ENCODE results near the gene UFSP1. TPM values are rescaled to one million over a fixed set of nuclear protein-coding genes. Genes with fewer than 3 reads are reported as not detected.

Gene UFSP1
- total RNA-seq, 1 experiment from 2014 or later = 4.8 TPM

DNA sequence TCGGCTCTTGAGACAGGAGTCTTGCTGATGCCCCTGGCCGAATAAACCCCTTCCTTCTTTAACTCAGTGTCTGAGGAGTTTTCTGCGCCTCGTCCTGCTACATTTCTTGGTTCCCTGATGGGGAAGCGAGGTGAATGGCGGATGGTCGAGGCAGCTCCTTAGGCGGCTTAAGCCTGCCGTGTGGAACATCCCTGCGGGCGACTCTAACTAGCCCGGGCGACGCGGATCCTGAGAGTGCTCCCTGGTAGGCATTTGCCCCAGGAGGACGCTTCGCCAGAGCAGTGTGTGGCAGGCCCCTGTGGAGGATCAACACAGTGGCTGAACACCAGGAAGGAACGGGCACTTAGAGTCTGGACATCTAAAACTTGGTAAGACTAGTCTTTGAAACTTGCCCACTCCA lies 50.2 kb downstream of the UFSP1 start:
- CTCF ChIA-PET = no interaction called here
- Mint-ChIP-seq H3K27me3 (ENCODE audit: low read depth) (no peaks in the 10 kb centered on the region), H3K4me1 (peaks cover 44% of the 10 kb centered on the region), H3K36me3 (peaks cover under 1% of the 10 kb centered on the region; the same call in 1 of the 2 replicates), H3K4me3 (no peak overlapping the region), H3K27ac (0 out of 2 replicates have a peak overlapping the region, but pooled peaks have one; percentile 52), H3K9me3 (no peaks in the 10 kb centered on the region)
- no peak for DNase-seq (ENCODE audit: low spot score)
- no peak for TF ChIP-seq EMX1 (CRISPR knock-in tag; IDR thresholded peaks at IDR 0.05)
- TF ChIP-seq, protein P1, sequence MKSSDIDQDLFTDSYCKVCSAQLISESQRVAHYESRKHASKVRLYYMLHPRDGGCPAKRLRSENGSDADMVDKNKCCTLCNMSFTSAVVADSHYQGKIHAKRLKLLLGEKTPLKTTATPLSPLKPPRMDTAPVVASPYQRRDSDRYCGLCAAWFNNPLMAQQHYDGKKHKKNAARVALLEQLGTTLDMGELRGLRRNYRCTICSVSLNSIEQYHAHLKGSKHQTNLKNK (CRISPR knock-in tag; IDR thresholded peaks at IDR 0.05) = no peak
- TF ChIP-seq, protein P2, sequence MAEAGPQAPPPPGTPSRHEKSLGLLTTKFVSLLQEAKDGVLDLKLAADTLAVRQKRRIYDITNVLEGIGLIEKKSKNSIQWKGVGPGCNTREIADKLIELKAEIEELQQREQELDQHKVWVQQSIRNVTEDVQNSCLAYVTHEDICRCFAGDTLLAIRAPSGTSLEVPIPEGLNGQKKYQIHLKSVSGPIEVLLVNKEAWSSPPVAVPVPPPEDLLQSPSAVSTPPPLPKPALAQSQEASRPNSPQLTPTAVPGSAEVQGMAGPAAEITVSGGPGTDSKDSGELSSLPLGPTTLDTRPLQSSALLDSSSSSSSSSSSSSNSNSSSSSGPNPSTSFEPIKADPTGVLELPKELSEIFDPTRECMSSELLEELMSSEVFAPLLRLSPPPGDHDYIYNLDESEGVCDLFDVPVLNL (CRISPR knock-in tag; IDR thresholded peaks at IDR 0.05; ENCODE audit: borderline replicate concordance, low read depth) = no peak
- TF ChIP-seq RELA (CRISPR knock-in tag; IDR thresholded peaks at IDR 0.05; ENCODE audit: borderline replicate concordance) = no peak
- no peak for TF ChIP-seq NR2C2 (CRISPR knock-in tag; IDR thresholded peaks at IDR 0.05)
- TF ChIP-seq, protein P3, sequence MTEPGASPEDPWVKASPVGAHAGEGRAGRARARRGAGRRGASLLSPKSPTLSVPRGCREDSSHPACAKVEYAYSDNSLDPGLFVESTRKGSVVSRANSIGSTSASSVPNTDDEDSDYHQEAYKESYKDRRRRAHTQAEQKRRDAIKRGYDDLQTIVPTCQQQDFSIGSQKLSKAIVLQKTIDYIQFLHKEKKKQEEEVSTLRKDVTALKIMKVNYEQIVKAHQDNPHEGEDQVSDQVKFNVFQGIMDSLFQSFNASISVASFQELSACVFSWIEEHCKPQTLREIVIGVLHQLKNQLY (CRISPR knock-in tag; IDR thresholded peaks at IDR 0.05) = no peak
- TF ChIP-seq ZNF671 (CRISPR knock-in tag; IDR thresholded peaks at IDR 0.05) = no peak
- TF ChIP-seq OVOL2 (CRISPR knock-in tag; IDR thresholded peaks at IDR 0.05; ENCODE audit: borderline replicate concordance) = no peak
- POLR2A ChIA-PET = no interaction called here
- no peak for ATAC-seq

Small RNAs within 50 kb of the gene (microRNA-seq; reads per million reads assigned to microRNA genes)
- gene MIR6875 (ENCODE audit: borderline number of aligned reads) = 1.7 reads per million

Other genes with a start within 250 kb of the UFSP1 start
- gene TFR2, start 248.2 kb downstream of the UFSP1 start, total RNA-seq (2021) = 5.7 to 7.1 TPM (median 5.8 TPM) in 3 replicates
- gene ACTL6B, start 233.3 kb downstream of the UFSP1 start, total RNA-seq (2021) = 0.96 to 1.3 TPM (median 0.99 TPM) in 3 replicates
- 182 to 194 TPM (median 184 TPM) in 3 replicates for gene GNB2, start 216.0 kb downstream of the UFSP1 start, total RNA-seq (2021)
- gene GIGYF1, start 195.5 kb downstream of the UFSP1 start, total RNA-seq (2021) = 116 to 130 TPM (median 123 TPM) in 3 replicates
- 71.9 to 79.2 TPM (median 78.1 TPM) in 3 replicates for gene POP7, start 183.6 kb downstream of the UFSP1 start, total RNA-seq (2021)
- 0.63 to 0.76 TPM (median 0.66 TPM) in 3 replicates for gene EPO, start 169.2 kb downstream of the UFSP1 start, total RNA-seq (2021)
- gene ZAN, start 156.1 kb downstream of the UFSP1 start, total RNA-seq (2021) = 0.02 to 0.07 TPM (median 0.02 TPM) in 3 replicates
- gene EPHB4, start 62.2 kb downstream of the UFSP1 start, total RNA-seq (2021) = 99.7 to 120 TPM (median 104 TPM) in 3 replicates
- gene SLC12A9, start 37.0 kb downstream of the UFSP1 start, total RNA-seq (2021) = 32.6 to 39.3 TPM (median 34.1 TPM) in 3 replicates
- 128 to 140 TPM (median 130 TPM) in 3 replicates for gene TRIP6, start 22.3 kb downstream of the UFSP1 start, total RNA-seq (2021)
- gene SRRT, start 14.6 kb downstream of the UFSP1 start, total RNA-seq (2021) = 209 to 238 TPM (median 233 TPM) in 3 replicates
- gene ACHE, start 6.2 kb upstream of the UFSP1 start, total RNA-seq (2021) = 6.4 to 7.7 TPM (median 6.6 TPM) in 3 replicates
- 50.6 to 74.8 TPM (median 67.2 TPM) in 3 replicates for gene MUC3A, start 59.8 kb upstream of the UFSP1 start, total RNA-seq (2021)
- gene MUC12, start 79.8 kb upstream of the UFSP1 start, total RNA-seq (2021) = 5.7 to 6.5 TPM (median 5.8 TPM) in 3 replicates
- not detected in 3 replicates for gene MUC17, start 130.4 kb upstream of the UFSP1 start, total RNA-seq (2021)
- 23.1 to 24.2 TPM (median 23.4 TPM) in 3 replicates for gene TRIM56, start 195.8 kb upstream of the UFSP1 start, total RNA-seq (2021)
- 1.1 to 2.6 TPM (median 2.2 TPM) in 3 replicates for gene SERPINE1, start 237.4 kb upstream of the UFSP1 start, total RNA-seq (2021)